ENCODE data around the gene LARGE1.

DNA sequence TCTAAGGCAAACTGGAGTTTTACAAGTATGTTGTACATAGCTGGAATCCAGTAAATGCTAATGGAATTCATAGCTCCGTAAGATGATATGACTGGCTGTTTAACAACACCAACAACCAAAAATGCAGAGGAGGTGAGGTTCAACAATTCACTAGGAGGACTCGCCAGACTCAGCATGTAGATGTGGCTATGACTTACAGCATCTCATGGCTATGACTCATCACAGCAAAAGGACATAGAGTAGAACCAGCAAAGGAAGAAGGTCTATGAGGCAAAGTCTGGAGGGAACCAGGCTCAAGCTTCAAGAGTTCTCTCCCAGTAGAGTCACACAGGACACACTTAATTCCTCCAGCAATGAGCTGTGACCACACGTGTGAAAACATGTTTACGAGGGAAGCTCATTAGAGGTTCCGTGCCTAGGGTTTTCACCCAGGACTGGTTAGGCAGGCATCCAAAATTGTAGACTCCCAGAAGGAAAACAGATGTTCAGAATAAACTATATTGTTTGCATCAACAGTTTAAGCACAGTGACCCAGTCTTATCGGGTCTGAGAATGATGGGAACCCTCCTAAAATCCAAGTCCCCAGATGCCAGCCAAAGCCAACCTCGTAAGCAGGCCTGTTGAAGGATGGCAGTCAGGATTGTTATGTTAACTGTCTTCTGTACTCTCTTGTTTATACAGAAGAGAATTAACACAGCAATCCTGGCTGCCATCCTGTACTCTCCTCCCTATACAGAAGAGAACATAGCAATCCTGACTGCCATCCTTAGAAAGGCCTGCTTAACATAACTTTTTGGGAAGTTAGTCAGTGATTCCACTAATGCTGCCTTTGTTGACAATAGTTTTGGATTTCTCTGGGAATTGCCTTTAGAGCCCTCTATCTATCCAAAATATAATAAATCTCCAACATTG is 116.6 kb downstream of the LARGE1 start:
- TF ChIP-seq RAD21 (IDR thresholded peaks at IDR 0.05; ENCODE audit: low read depth) (no peak), POLR2AphosphoS5 (IDR thresholded peaks at IDR 0.05; ENCODE audit: low read depth, low read length) (no peak), CEBPB (IDR thresholded peaks at IDR 0.05; ENCODE audit: low read depth) (no peak), EZH2 (IDR thresholded peaks at IDR 0.05) (no peak), SP1 (IDR thresholded peaks at IDR 0.05; ENCODE audit: low read depth) (no peak), ZNF274 (IDR thresholded peaks at IDR 0.05; ENCODE audit: low read depth, low read length) (no peak)
- TF ChIP-seq, protein P1, sequence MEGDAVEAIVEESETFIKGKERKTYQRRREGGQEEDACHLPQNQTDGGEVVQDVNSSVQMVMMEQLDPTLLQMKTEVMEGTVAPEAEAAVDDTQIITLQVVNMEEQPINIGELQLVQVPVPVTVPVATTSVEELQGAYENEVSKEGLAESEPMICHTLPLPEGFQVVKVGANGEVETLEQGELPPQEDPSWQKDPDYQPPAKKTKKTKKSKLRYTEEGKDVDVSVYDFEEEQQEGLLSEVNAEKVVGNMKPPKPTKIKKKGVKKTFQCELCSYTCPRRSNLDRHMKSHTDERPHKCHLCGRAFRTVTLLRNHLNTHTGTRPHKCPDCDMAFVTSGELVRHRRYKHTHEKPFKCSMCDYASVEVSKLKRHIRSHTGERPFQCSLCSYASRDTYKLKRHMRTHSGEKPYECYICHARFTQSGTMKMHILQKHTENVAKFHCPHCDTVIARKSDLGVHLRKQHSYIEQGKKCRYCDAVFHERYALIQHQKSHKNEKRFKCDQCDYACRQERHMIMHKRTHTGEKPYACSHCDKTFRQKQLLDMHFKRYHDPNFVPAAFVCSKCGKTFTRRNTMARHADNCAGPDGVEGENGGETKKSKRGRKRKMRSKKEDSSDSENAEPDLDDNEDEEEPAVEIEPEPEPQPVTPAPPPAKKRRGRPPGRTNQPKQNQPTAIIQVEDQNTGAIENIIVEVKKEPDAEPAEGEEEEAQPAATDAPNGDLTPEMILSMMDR (IDR thresholded peaks at IDR 0.05 in 2 of 3, conservative IDR thresholded peaks at IDR 0.05 in 1 of 3; ENCODE audit: borderline replicate concordance in 1 of 3, insufficient read depth in 1 of 3, low read depth in 2 of 3, low read length in 2 of 3): no peak
- TF ChIP-seq, protein P2, sequence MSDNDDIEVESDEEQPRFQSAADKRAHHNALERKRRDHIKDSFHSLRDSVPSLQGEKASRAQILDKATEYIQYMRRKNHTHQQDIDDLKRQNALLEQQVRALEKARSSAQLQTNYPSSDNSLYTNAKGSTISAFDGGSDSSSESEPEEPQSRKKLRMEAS (IDR thresholded peaks at IDR 0.05): no peak
